HCT116 (cell line): ENCODE results near the gene CRADD.

ENCODE experiments used
- EZH2 ChIP-seq: fragments of 200-600 bp; sonication (generic); IDR thresholded peaks from 2 replicates; pipeline ENCODE4 v1.6.1; 2017; ENCODE audit warnings: antibody characterized with exemption, mixed run types
- POLR2A ChIP-seq: IDR thresholded peaks from 2 replicates; pipeline ENCODE4 v1.7.0; 2011; ENCODE audit warnings: borderline replicate concordance; ENCODE audit not compliant: insufficient read depth, insufficient read length; ENCODE audit errors: extremely low read depth
- RAD21 ChIP-seq: IDR thresholded peaks from 2 replicates; pipeline ENCODE4 v1.6.1; 2012; ENCODE audit warnings: low read depth, mild to moderate bottlenecking
- SRF ChIP-seq: IDR thresholded peaks from 2 replicates; pipeline ENCODE4 v1.6.1; 2012; ENCODE audit warnings: low read depth
- TF ChIP-seq, protein P1 (sequence below), 3 experiments: fragments of 200-600 bp in 1 of 3; sonication (generic) in 1 of 3; IDR thresholded peaks in 2 of 3; conservative IDR thresholded peaks in 1 of 3; 2 replicates each; pipeline ENCODE4 v1.5.1; 2012 to 2017; ENCODE audit warnings: low read depth in 2 of 3, low read length in 2 of 3, antibody characterized with exemption in 1 of 3, borderline replicate concordance in 1 of 3, control low read depth in 1 of 3, mild to moderate bottlenecking in 1 of 3, mixed read lengths in 1 of 3, mixed run types in 1 of 3, moderate library complexity in 1 of 3; ENCODE audit not compliant: insufficient read depth in 1 of 3
- TF ChIP-seq, protein P2 (sequence below): IDR thresholded peaks from 2 replicates; pipeline ENCODE4 v1.6.1; 2012
- TF ChIP-seq, protein P3 (sequence below): IDR thresholded peaks from 2 replicates; pipeline ENCODE4 v1.6.1; 2012; ENCODE audit warnings: low read depth

DNA sequence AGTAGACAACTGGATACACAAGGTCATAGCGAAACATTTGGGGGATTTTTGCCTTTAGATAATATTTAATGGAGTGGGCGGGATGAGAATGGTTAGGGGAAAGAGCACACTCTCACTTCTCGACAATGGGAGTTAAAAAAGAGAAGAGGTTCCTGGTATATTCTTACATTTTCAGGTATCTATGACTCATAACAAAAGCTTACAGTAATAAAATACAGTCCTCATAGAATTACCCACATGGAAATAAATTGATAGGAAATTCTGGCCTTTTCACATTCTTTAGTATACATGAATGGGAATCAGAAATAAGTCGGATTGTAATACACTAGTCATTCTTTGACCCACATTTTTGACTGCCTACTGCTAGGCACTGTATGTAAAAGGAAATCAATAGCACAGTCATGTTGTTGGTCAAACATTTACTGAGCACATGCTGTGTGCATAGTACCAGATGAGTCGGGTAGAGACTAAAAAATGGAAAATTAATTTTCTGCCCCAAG lies 8.2 kb upstream of the CRADD start:
- TF ChIP-seq, protein P1, sequence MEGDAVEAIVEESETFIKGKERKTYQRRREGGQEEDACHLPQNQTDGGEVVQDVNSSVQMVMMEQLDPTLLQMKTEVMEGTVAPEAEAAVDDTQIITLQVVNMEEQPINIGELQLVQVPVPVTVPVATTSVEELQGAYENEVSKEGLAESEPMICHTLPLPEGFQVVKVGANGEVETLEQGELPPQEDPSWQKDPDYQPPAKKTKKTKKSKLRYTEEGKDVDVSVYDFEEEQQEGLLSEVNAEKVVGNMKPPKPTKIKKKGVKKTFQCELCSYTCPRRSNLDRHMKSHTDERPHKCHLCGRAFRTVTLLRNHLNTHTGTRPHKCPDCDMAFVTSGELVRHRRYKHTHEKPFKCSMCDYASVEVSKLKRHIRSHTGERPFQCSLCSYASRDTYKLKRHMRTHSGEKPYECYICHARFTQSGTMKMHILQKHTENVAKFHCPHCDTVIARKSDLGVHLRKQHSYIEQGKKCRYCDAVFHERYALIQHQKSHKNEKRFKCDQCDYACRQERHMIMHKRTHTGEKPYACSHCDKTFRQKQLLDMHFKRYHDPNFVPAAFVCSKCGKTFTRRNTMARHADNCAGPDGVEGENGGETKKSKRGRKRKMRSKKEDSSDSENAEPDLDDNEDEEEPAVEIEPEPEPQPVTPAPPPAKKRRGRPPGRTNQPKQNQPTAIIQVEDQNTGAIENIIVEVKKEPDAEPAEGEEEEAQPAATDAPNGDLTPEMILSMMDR (IDR thresholded peaks at IDR 0.05 in 2 of 3, conservative IDR thresholded peaks at IDR 0.05 in 1 of 3; ENCODE audit: borderline replicate concordance in 1 of 3, insufficient read depth in 1 of 3, low read depth in 2 of 3, low read length in 2 of 3): no peak
- TF ChIP-seq, protein P2, sequence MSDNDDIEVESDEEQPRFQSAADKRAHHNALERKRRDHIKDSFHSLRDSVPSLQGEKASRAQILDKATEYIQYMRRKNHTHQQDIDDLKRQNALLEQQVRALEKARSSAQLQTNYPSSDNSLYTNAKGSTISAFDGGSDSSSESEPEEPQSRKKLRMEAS: no peak
- TF ChIP-seq, protein P3, sequence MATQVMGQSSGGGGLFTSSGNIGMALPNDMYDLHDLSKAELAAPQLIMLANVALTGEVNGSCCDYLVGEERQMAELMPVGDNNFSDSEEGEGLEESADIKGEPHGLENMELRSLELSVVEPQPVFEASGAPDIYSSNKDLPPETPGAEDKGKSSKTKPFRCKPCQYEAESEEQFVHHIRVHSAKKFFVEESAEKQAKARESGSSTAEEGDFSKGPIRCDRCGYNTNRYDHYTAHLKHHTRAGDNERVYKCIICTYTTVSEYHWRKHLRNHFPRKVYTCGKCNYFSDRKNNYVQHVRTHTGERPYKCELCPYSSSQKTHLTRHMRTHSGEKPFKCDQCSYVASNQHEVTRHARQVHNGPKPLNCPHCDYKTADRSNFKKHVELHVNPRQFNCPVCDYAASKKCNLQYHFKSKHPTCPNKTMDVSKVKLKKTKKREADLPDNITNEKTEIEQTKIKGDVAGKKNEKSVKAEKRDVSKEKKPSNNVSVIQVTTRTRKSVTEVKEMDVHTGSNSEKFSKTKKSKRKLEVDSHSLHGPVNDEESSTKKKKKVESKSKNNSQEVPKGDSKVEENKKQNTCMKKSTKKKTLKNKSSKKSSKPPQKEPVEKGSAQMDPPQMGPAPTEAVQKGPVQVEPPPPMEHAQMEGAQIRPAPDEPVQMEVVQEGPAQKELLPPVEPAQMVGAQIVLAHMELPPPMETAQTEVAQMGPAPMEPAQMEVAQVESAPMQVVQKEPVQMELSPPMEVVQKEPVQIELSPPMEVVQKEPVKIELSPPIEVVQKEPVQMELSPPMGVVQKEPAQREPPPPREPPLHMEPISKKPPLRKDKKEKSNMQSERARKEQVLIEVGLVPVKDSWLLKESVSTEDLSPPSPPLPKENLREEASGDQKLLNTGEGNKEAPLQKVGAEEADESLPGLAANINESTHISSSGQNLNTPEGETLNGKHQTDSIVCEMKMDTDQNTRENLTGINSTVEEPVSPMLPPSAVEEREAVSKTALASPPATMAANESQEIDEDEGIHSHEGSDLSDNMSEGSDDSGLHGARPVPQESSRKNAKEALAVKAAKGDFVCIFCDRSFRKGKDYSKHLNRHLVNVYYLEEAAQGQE: no peak
- TF ChIP-seq RAD21 (no peak), POLR2A (no peak), EZH2 (no peak), SRF (no peak)
